MM.1S (cell line): ENCODE data around the gene E4F1.

ENCODE experiments used
- DNase-seq: peaks from one replicate; pipeline ENCODE4 v3.0.0-alpha.2; 2015
- H2AFZ ChIP-seq: fragments of 300-600 bp; sonication (generic); 2 replicates; pipeline ENCODE4 v1.6.0; 2016; ENCODE audit warnings: antibody characterized with exemption, low read length
- H3F3A ChIP-seq: fragments of 300-600 bp; sonication (generic); 2 replicates; pipeline ENCODE4 v1.6.1; 2016; ENCODE audit warnings: mild to moderate bottlenecking, antibody characterized with exemption, low read length, moderate library complexity, mixed read lengths; ENCODE audit not compliant: insufficient read depth
- H3K27ac ChIP-seq: fragments of 300-600 bp; sonication (generic); 2 replicates; pipeline ENCODE4 v1.5.1; 2016; ENCODE audit warnings: mild to moderate bottlenecking, low read length
- H3K27me3 ChIP-seq: fragments of 300-600 bp; sonication (generic); replicated peaks from 2 replicates; pipeline ENCODE4 v1.6.0; 2016; ENCODE audit warnings: low read length; ENCODE audit not compliant: insufficient read depth
- H3K36me3 ChIP-seq: fragments of 300-600 bp; sonication (generic); replicated peaks from 2 replicates; pipeline ENCODE4 v1.6.1; 2016; ENCODE audit warnings: mild to moderate bottlenecking, low read length, mixed read lengths; ENCODE audit not compliant: insufficient read depth
- H3K4me1 ChIP-seq: fragments of 300-600 bp; sonication (generic); 2 replicates; pipeline ENCODE4 v1.6.1; 2016; ENCODE audit warnings: low read length, mixed read lengths
- H3K4me2 ChIP-seq: fragments of 300-600 bp; sonication (generic); 2 replicates; pipeline ENCODE4 v1.6.0; 2016; ENCODE audit warnings: low read depth, low read length
- H3K4me3 ChIP-seq: fragments of 300-600 bp; sonication (generic); 2 replicates; pipeline ENCODE4 v1.5.1; 2016; ENCODE audit warnings: low read length, mixed read lengths
- H3K79me2 ChIP-seq: fragments of 300-600 bp; sonication (generic); 2 replicates; pipeline ENCODE4 v1.6.1; 2016; ENCODE audit warnings: mixed run types, low read length, mixed read lengths
- H3K9ac ChIP-seq: fragments of 300-600 bp; sonication (generic); 2 replicates; pipeline ENCODE4 v1.6.1; 2016; ENCODE audit warnings: low read length, mixed read lengths
- H3K9me2 ChIP-seq: fragments of 300-600 bp; sonication (generic); replicated peaks from 2 replicates; pipeline ENCODE4 v1.6.1; 2016; ENCODE audit warnings: mild to moderate bottlenecking, low read length, mixed read lengths; ENCODE audit not compliant: insufficient read depth
- H3K9me3 ChIP-seq: fragments of 300-600 bp; sonication (generic); replicated peaks from 2 replicates; pipeline ENCODE4 v1.6.1; 2016; ENCODE audit warnings: mild to moderate bottlenecking, low read length, mixed read lengths; ENCODE audit not compliant: insufficient read depth
- H4K20me1 ChIP-seq: fragments of 300-600 bp; sonication (generic); 2 replicates; pipeline ENCODE4 v1.6.1; 2016; ENCODE audit warnings: mild to moderate bottlenecking, low read length, moderate library complexity, mixed read lengths; ENCODE audit not compliant: insufficient read depth
- CTCF ChIP-seq: fragments of 300-600 bp; sonication (generic); IDR thresholded peaks from 2 replicates; pipeline ENCODE4 v1.5.1; 2016; ENCODE audit warnings: antibody characterized with exemption, low read length, mixed read lengths
- EZH2 ChIP-seq: fragments of 300-600 bp; sonication (generic); optimal IDR thresholded peaks from 2 replicates; pipeline ENCODE3; 2017; ENCODE audit warnings: low read depth, mild to moderate bottlenecking, antibody characterized with exemption, low read length, mixed read lengths
- EZH2phosphoT487 ChIP-seq: fragments of 300-600 bp; sonication (generic); IDR thresholded peaks from 2 replicates; pipeline ENCODE4 v1.6.1; 2018; ENCODE audit warnings: antibody characterized with exemption, low read length

Gene E4F1

GRCh38 chr16:2275476-2276367, 52.3 kb downstream of the E4F1 start:
- no peaks in the 10 kb centered on the region for H3K9me2 ChIP-seq

GRCh38 chr16:2276368-2277195, 53.2 kb downstream of the E4F1 start:
- no peaks in the 10 kb centered on the region for H3K79me2 ChIP-seq
- H3K9me2 ChIP-seq: no peaks in the 10 kb centered on the region
- no peak overlapping the region for H3K27ac ChIP-seq
- H3K9me3 ChIP-seq: no peaks in the 10 kb centered on the region
- peaks cover 70% of the 10 kb centered on the region for H3K27me3 ChIP-seq
- no peaks in the 10 kb centered on the region for H3K4me1 ChIP-seq
- no peak overlapping the region for H3K4me2 ChIP-seq
- TF ChIP-seq EZH2 (no peak), CTCF (no peak), EZH2phosphoT487 (no peak)
- no peak for DNase-seq
- no peaks in the 10 kb centered on the region for H3K36me3 ChIP-seq
- H3K9ac ChIP-seq: no peak overlapping the region
- no peak overlapping the region for H2AFZ ChIP-seq
- no peaks in the 10 kb centered on the region for H3F3A ChIP-seq
- no peaks in the 10 kb centered on the region for H4K20me1 ChIP-seq
- H3K4me3 ChIP-seq: no peak overlapping the region

More at GRCh38 chr16:2275476-2276367, 52.3 kb downstream of the E4F1 start:
- no peak for DNase-seq
- Histone ChIP-seq H3K79me2 (peaks cover 3% of the 10 kb centered on the region; the same call in 1 of the 2 replicates), H3K9me3 (no peaks in the 10 kb centered on the region), H4K20me1 (no peaks in the 10 kb centered on the region), H3K4me3 (no peak overlapping the region), H3K4me2 (no peak overlapping the region), H3K9ac (no peak overlapping the region), H3K27ac (no peak overlapping the region), H2AFZ (no peak overlapping the region), H3K36me3 (no peaks in the 10 kb centered on the region), H3K27me3 (peaks cover 61% of the 10 kb centered on the region), H3F3A (no peaks in the 10 kb centered on the region), H3K4me1 (no peaks in the 10 kb centered on the region)
- TF ChIP-seq CTCF: no peak
- TF ChIP-seq EZH2: no peak
- no peak for TF ChIP-seq EZH2phosphoT487

- no peak overlapping the region for H3K4me2 ChIP-seq
- H3K9ac ChIP-seq: no peak overlapping the region
- peaks cover 80% of the 10 kb centered on the region for H3K27me3 ChIP-seq
- no peak overlapping the region for H3K4me3 ChIP-seq
- no peak overlapping the region for H3K27ac ChIP-seq
- no peaks in the 10 kb centered on the region for H3K9me2 ChIP-seq
- no peaks in the 10 kb centered on the region for H3K4me1 ChIP-seq
- H3F3A ChIP-seq: no peaks in the 10 kb centered on the region
- TF ChIP-seq CTCF (no peak), EZH2phosphoT487 (no peak), EZH2 (no peak)
- H4K20me1 ChIP-seq: no peaks in the 10 kb centered on the region
- H3K79me2 ChIP-seq: no peaks in the 10 kb centered on the region
- no peak overlapping the region for H2AFZ ChIP-seq
- DNase-seq: no peak
- H3K9me3 ChIP-seq: no peaks in the 10 kb centered on the region
- no peaks in the 10 kb centered on the region for H3K36me3 ChIP-seq
These were observed 54.3 kb downstream of the E4F1 start for GRCh38 chr16:2277466-2278271.
